ENCODE data around the gene KRTAP19-4.

KRTAP19-4 gene

GRCh38 chr21:30478004-30478403 lies 19.0 kb downstream of the KRTAP19-4 start:
- Histone ChIP-seq H3K27me3 (ENCODE audit: control insufficient read depth, insufficient read depth, low read length) (no peaks in the 10 kb centered on the region), H3K4me3 (ENCODE audit: low read depth, low read length) (no peak overlapping the region), H3K9ac (ENCODE audit: low read depth, low read length) (no peak overlapping the region), H3K9me3 (ENCODE audit: control insufficient read depth, insufficient read depth, low read length) (no peaks in the 10 kb centered on the region), H3K36me3 (ENCODE audit: control insufficient read depth, insufficient read depth, low read length) (no peaks in the 10 kb centered on the region), H3K4me1 (ENCODE audit: control insufficient read depth, insufficient read depth, low read length) (no peaks in the 10 kb centered on the region)

- Histone ChIP-seq H3K4me3 (ENCODE audit: low read depth, low read length) (no peak overlapping the region), H3K9me3 (ENCODE audit: control insufficient read depth, insufficient read depth, low read length) (no peaks in the 10 kb centered on the region), H3K4me1 (ENCODE audit: control insufficient read depth, insufficient read depth, low read length) (no peaks in the 10 kb centered on the region), H3K9ac (ENCODE audit: low read depth, low read length) (no peak overlapping the region), H3K36me3 (ENCODE audit: control insufficient read depth, insufficient read depth, low read length) (no peaks in the 10 kb centered on the region), H3K27me3 (ENCODE audit: control insufficient read depth, insufficient read depth, low read length) (no peaks in the 10 kb centered on the region)
Measured at GRCh38 chr21:30468900-30469714, 27.9 kb downstream of the KRTAP19-4 start.

GRCh38 chr21:30463713-30464112 lies 33.3 kb downstream of the KRTAP19-4 start:
- no peak overlapping the region for H3K9ac ChIP-seq (ENCODE audit: low read depth, low read length)
- H3K9me3 ChIP-seq (ENCODE audit: control insufficient read depth, insufficient read depth, low read length): no peaks in the 10 kb centered on the region
- H3K4me3 ChIP-seq (ENCODE audit: low read depth, low read length): no peak overlapping the region
- no peaks in the 10 kb centered on the region for H3K4me1 ChIP-seq (ENCODE audit: control insufficient read depth, insufficient read depth, low read length)
- H3K36me3 ChIP-seq (ENCODE audit: control insufficient read depth, insufficient read depth, low read length): no peaks in the 10 kb centered on the region
- no peaks in the 10 kb centered on the region for H3K27me3 ChIP-seq (ENCODE audit: control insufficient read depth, insufficient read depth, low read length)

GRCh38 chr21:30448514-30448913 lies 48.5 kb downstream of the KRTAP19-4 start:
- Histone ChIP-seq H3K4me3 (ENCODE audit: low read depth, low read length) (no peak overlapping the region), H3K9me3 (ENCODE audit: control insufficient read depth, insufficient read depth, low read length) (no peaks in the 10 kb centered on the region), H3K4me1 (ENCODE audit: control insufficient read depth, insufficient read depth, low read length) (peaks cover 6% of the 10 kb centered on the region), H3K36me3 (ENCODE audit: control insufficient read depth, insufficient read depth, low read length) (no peaks in the 10 kb centered on the region), H3K27me3 (ENCODE audit: control insufficient read depth, insufficient read depth, low read length) (no peaks in the 10 kb centered on the region), H3K9ac (ENCODE audit: low read depth, low read length) (no peak overlapping the region)

DNA sequence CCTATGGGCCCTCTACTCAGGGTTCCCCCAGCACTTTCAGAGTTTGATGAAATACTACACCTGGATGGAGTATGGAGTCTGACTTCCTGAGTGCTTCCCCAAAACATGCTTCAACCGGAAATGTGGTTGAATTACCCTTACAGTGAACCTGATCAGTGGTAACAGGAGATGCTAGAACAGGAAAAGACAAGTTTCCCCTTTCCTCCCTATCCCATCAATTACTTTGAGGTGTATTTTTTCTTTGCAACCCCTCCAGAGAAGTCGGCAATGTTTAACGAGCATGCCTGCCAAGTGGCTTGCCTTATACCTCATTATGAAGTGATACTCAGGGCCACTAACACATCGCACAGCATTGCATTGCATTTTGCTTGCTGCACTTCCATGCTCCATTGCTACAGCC lies 49.9 kb downstream of the KRTAP19-4 start:
- Histone ChIP-seq H3K9me3 (ENCODE audit: control insufficient read depth, insufficient read depth, low read length) (no peaks in the 10 kb centered on the region), H3K4me1 (ENCODE audit: control insufficient read depth, insufficient read depth, low read length) (peaks cover 7% of the 10 kb centered on the region), H3K4me3 (ENCODE audit: low read depth, low read length) (no peak overlapping the region), H3K36me3 (ENCODE audit: control insufficient read depth, insufficient read depth, low read length) (no peaks in the 10 kb centered on the region), H3K9ac (ENCODE audit: low read depth, low read length) (no peak overlapping the region), H3K27me3 (ENCODE audit: control insufficient read depth, insufficient read depth, low read length) (no peaks in the 10 kb centered on the region)

Data from iPS-15b (cell line).